HuH-7 (cell line): ENCODE data around the gene TAC4.
"Not testable (repeated sequence)": the region's sequence is repeated elsewhere in the genome, so short reads cannot be mapped to it uniquely, and the experiment has no call there.

Experiments
- DNase-seq: peaks from one replicate; pipeline ENCODE4 v3.0.0; 2011; ENCODE audit warnings: low spot score

The TAC4 gene

DNA sequence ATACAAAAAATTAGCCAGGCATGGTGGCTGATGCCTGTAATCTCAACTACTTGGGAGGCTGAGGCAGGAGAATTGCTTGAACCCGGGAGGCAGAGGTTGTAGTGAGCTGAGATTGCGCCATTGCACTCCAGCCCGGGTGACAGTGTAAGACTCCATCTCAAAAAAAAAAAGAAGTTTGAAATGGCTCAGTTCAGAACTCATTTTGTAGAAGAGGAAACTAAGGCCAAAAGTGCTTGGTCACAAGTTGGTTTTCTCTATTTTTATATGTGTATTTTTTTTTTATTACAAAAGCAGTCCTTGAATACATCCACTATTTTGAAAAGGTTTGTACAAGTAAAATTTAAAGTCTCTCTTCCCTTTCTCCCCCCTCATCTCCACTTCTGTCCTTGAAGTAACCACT is 5.5 kb downstream of the TAC4 start:
- no peak for DNase-seq

DNA sequence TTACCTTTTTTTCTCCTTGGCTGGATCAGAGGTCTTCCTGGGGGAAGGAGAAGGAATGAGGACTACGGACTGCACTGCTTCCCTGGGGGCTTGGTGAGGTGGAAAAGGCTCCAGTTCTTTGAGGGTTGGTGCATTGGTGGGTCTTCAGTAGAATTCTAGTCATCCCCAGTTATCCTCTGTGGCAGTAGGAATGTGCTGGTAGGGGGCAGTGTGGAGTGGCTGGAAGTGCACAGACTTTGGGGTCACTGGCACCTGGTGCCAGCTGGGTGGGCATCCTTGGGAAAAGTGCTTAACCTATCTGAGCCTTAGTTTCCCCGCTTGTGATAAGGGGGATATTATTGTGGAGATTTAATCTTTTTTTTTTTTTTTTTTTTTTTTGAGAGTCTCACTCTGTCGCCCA is 6.3 kb downstream of the TAC4 start:
- no peak for DNase-seq

DNA sequence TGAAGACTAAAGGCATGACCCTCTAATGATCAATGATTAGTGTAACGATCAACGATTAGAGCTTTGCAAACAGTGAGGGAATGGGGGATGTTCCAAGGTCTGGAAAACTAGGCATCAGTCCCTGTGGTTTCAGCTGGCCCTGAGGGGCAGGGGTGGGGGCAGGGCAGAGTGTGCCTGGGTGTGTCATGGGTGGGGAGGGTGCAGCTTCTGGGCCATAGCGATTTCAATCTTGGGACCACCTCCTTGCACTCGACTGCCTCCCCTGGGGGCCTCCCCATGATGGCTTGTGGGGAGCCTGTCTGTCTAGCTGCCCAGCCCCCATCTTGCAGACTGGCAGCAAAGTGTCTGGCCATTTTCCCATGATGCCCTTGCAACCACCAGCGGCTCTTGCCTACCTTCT is 8.4 kb downstream of the TAC4 start:
- no peak for DNase-seq

DNA sequence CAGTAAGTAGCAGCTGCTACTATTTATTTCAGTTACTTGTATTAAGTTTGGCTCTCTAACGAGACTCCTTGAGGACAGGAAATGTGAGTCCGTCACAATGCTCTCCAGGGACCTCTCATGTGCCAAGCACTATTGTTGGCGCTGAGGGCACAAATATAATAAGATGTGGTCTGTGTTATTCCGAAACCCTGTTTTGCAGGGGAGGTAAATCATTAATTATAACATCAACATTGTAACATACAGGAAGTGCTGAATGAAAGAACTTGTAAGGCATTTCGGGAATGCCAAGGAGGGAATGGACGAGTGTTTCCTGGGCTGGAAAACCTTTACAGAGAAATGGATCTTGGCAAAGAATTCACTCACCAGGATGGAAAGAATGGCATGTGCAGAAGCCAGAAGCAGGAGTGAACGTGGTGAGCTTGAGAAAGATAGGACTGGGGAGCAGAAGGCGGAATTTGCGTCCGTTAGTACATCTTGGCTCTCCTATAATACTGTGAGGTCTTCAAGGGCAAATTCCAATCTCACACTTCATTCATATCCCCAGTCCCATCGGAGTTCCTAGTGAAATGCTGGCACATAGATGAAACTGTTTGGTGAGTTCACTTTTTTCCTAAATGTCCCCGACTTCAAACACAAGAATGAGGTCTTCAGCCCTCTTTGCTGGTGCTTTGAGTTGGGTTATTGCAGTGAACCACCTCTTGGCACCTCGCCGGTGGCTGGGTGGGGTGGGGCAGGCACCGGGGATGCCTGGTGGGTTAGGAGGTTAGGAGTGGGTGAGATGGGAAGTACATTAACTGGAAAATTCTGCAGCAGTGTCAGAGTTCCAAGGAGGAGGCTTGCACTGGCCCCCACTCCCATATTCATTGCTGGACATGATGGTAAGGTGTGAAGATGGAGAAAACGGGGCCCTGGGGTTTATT is 11.5 kb downstream of the TAC4 start:
- DNase-seq = no peak

DNA sequence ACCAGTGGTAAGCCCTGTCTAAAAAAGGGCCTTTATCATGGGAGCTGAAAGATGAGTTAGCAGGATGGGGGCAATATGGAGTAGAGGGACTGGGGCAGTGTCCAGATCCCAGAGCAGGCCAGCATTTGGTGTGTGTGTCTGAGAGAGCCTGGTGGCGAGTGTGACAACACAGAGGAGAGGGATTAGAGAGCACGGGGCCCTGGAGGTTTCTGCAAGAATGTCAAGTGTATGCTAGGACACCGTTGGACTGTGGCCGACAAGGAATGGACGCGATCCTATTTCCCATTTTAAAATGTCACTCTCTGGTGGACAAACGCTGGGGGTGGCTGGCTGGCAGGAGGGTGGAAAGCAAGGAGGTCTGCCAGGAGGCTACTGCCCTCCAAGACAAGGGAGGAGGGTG is 12.4 kb downstream of the TAC4 start:
- no peak for DNase-seq

DNA sequence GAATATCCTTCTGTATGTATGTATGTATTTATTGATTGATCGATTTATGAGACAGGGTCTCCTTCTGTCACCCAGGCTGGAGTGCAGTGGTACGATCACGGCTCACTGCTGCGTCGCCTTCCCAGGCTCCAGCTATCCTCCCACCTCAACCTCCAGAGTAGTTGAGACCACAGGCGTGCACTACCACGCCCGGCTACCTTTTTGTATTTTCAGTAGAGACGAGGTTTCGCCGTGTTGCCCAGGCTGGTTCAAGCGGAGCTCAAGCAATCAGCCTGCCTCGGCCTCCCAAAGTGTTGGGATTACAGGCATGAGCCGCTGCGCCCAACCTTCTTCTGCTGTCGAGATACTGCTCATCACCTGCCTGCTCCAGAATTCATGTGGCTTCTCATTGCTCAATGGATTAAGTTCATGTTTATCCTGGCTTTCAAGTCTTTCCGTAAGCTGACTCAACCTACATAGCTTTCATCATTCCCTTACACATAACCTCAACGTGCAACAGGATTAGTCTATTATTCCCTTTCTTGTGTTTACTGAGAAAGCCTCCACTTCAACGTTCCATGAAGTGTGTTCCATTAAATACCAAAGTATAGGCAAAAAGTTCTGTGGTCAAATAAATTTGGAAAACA is 13.6 kb downstream of the TAC4 start:
- no peak for DNase-seq

DNA sequence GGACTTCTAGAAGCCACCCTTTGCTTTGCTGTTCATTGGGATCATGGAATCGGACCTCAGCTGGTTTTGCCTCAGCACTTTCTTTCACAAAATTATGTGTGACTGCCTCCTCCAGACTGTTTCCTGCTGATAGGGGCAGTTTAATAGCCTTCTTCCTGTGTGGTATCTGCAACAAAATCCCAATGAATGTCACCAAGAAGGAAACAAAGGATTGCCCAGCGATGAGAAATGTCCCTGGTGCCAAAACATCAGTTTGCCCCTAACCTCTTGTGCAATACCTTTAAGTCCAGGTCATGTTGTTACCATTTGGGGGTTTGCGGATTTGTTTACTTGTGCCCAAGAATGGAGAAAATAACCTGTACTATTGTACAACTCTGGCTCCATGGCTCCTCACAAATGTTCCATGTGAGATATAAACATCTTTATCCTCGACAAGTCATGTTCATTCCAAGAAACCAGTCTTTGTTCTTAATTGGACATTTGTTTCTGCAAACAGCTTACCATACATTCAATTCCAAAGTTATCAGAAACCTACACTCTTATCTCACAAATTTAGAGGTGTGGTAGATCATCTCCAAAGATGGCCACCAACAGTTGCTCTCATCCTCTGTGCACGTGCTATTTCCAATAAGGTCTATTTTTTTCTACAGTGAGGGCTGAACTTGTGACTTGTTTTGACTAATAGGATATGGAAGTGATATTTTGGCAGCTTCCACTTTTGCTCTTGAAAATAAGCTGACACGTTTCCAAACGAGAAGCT is 14.8 kb downstream of the TAC4 start:
- no peak for DNase-seq

DNA sequence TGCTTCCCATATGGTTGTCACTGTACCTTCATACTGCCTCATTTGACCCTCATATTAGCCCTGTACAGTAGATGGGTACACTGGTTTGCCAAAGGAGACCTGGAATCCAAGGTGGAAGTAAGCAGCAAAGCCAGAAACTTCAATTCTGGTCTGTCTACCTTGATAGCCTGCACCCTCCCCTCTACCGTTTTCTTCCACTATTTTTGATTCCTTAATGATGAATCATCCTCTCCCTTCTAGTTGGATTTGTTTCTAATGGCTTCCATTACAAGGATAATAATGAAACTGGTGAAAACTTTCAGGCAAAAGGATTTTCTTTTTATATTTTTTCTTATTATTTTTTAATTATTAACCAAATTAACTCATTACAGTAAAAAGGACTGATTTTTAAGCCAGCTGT is 17.3 kb downstream of the TAC4 start:
- no peak for DNase-seq

GRCh38 chr17:49829026-49829425 is 18.8 kb downstream of the TAC4 start:
- no peak for DNase-seq

DNA sequence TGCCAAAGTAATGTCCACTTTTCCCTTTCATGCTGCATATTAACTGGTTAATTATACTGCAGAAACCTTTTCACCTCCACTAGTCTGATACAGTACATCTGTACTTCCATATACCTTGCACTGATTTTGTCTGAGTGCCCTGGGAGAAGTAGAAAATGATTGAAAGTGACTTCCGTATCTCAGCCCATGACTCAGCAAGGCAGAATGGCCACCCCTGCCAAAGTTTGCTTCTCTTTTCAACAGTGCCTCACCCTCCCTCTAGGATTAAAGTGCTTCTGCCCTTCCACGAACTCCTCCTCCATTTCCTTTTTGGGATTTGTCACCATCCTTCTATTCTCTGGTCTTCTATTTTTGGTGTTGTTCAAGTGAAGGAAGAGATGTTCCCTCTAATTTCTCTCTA is 19.5 kb downstream of the TAC4 start:
- DNase-seq = not testable (repeated sequence)

- no peak for DNase-seq
These were observed 22.2 kb downstream of the TAC4 start for GRCh38 chr17:49825645-49826044.

GRCh38 chr17:49823614-49824013 is 24.3 kb downstream of the TAC4 start:
- no peak for DNase-seq

GRCh38 chr17:49822829-49823228 is 25.0 kb downstream of the TAC4 start:
- no peak for DNase-seq

DNA sequence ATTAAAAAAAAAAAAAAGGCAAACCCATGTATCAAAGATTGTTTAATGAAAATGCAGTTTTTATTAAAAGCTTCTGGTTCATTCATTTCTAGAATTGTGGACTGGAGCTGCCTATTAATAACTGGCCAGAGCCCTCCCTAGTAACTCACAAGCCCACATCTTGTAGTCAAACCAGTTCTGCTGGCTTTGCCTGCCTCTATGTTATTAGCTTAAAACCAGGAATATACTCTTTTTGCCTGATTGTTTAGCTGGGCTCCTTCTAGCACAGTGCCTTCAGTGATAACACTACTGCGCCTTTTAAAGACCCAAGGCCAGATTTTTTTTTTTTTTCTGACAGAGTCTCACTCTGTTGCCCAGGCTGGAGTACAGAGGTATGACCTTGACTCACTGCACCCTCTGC is 26.0 kb downstream of the TAC4 start:
- DNase-seq = no peak

GRCh38 chr17:49821466-49821865 is 26.4 kb downstream of the TAC4 start:
- DNase-seq = no peak

DNA sequence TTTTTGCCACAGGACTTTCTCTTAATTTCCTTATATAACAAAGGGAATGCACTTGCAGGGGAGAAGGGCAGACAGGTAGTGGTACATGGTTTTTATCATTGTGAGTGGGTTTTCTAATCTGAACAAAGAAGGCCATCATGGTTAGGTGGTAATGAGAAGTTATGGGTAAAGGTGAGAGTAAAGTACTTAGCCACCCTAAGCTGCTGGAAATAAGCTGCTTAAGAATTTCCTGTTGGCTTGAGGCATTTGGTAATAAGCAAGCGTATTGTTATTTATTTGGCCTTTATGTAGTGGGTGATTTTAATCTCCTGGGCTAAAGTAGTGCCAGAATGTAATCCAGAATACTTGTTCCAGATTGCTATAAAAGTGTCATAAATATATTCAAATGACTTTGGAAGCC is 27.1 kb downstream of the TAC4 start:
- no peak for DNase-seq

DNA sequence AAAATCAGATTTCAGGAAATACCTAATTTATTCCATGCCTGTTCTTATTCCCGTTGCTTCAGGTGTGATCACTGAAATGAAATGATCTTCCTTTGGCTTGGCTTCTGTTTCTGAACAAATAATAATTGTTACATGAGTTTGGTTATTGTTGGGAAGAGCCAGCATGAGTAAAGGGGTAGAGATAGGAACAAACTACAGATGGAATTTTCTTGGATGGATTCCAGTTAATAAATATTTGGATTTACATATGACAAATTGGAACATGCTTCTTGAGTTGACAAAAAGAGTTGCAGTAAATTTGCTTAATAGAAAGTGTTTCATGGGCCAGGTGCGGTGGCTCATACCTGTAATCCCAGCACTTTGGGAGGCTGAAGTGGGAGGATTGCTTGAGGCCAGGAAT is 28.2 kb downstream of the TAC4 start:
- DNase-seq = no peak

DNA sequence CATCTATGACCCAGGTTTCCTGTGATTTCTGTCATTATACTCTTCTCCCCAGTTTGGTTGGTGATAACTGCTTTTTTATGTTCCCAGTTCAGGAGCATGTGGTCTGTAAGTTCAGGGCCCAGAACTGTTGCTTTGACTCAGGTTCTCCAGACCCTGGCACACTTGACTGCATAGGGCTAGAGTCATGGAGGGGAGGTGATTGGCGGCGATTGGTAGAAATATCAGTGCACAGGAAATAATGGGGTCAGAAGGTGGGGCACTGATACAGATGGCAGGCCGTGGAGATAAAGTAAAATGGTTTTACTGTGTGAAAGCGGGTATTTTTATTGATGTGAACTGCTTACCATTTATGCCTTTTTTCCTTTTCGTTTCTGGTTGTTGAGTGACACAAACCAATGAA is 28.7 kb downstream of the TAC4 start:
- no peak for DNase-seq

DNA sequence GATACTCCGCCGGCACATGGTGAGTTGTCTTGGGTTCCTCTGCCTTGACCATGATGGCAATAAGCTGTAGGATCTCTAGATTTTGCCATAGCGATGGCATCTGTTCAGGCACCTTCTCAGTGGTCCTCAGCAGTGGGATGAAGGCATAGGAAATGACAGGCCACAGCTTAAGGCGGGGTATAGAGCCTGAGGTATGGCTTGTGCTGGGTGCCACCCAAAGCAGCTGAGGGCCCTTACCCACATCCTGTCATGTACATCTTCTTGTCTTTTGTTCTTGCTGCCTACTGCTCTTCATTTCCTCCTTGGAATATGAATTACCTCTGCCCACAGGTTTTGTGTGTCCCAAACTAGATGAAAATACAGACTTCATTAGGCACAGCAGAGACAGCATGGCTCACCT is 29.9 kb downstream of the TAC4 start:
- DNase-seq = no peak

- DNase-seq = no peak
These were observed 32.0 kb downstream of the TAC4 start for GRCh38 chr17:49815761-49816281.

DNA sequence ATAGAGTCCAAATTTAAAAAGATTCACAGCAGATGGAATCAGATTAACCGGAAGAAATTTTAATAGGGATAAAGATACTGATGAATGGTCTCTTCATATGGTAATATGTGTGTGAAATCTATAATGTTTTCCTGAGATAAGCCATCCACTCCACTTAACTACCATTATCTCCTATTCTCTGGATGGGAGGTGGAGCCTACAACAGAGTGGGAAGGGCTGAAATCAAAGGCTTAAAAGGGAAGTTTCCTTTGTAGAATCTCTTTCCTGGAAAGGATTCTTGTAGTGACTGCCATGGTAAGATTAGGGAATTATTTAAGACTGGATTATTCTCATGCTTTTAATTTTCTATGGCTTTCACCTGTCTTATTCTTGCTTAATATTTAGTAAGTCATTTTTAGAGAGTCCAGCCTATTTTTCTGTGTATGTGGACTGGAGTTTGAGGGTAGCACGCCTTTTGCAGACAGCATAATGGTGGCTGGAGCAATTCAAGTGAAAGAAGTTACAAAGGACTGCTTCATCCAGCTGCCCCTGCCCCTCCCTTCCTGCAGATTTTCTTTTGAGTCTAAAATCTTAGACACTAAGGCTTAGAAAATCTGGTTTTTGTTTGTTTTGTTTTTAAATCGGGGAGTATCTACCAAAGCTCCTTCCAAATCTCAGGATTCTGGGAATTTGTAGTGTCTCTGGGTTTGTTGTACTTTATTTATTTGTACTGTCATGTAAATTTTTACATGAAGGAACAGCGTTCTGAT is 32.9 kb downstream of the TAC4 start:
- no peak for DNase-seq

DNA sequence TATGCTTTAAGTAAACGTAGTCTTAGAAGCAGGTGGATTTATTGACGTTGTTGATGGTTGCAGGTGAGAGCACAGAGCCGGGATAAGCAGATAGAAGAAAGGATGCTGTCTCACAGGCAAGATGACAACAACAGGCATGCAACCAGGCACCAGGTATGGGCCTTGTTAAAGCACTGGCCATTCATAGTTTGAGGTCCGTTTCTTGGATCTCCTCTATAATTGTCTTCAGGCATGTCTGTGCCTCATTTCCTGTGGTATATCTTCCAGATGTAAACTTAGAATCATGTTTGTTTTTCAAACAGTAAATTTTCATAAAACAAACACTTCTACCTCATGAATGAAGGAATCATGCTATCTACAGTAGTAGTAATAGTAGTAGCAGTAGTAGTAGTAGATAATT is 38.8 kb downstream of the TAC4 start:
- no peak for DNase-seq
